T-helper 1 cell treated with Interleukin-12 subunit alpha and Interleukin-12 subunit beta and Interleukin-4 antibody, amounts not matched to agents 30 ng/mL and 1 ng/mL, for 36 hours (primary cell): Measurements from ENCODE around the gene ST8SIA2. TPM values are rescaled to one million over a fixed set of nuclear protein-coding genes. Genes with fewer than 3 reads are reported as not detected.

ENCODE experiments used
- intact Hi-C: fragments of 100-400 bp; cut with micrococcal nuclease; formaldehyde crosslinking; loops from one replicate; pipeline ENCODE4 v1.15.1; 2024
- total RNA-seq: library from RNA; stranded (reverse); gene quantifications from 2 replicates; pipeline ENCODE4 v1.2.3, GENCODE V29; 2022

ST8SIA2 gene
- total RNA-seq, 1 donor from 2014 or later = not detected

DNA sequence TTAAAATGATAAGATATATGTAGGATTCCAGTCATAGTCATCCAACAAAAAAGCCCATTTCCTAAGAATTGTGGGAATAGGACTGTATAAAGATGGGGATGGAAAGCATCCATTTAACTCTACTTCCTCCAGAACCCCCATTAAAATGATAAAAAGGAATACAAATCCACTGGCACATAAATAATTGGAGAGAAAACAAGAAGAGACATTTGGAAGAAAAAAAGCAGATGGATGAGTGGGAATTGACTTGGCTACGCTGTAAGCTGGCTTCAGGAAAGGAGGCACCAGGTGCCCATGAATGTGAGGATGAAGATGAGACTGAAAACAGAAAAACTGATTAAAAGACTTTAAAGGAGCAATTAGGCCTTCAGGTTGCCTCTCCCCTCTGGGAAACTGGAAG lies 91.8 kb downstream of the ST8SIA2 start:
- intact Hi-C loops = no loop called here

DNA sequence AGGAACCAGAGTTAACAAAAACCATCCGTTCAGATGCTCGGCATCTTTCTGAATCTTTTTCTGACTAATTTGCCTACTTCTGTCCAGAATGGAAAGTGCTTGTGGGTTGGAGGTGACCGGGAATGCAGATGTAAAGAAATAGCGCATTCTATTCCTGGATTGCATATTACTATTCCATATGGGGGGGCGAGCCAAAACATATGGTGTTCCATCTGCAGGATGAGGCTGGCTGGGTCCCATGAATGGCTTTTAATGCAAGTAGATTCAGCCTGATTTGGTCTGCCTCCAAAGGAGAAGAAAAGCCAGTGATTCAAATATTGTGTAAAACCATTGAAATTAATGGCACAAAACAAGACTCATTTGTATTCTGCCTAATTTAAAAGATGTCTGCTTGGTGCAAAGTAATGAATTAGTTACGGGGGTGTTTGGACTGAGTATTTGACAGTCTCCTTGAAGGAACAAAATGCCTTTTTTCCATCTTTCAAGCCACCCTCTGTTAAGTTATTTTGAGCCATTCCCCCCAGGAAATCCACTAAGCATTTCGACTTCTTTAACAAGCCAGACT lies 99.0 kb downstream of the ST8SIA2 start:
- intact Hi-C loops = no loop called here

DNA sequence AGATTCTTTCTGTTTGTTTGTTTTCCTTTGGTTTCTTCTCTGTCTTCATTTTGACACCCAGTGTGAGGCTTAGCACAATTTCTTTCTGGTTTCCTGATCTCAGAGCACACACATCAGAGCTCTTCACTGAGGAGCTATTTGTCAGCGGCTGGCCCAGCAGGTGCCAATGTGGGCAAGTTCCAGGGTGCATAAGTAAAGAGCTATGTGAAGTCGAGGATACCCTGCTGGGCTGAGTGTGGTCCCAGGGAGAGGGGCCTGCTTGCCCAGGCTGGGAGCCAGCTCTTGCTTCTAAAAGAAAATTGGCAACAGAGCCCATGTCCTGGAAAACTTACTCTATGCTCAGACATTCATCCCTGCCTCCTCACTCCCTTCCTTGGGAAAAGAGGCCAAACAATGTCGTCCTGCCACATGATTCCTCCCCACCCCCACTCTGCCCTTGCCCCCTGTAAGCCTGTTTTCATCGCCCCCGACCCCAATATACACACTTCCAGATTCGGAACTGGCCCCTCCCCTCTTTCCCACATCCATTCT lies 101.2 kb downstream of the ST8SIA2 start:
- intact Hi-C loops = no loop called here

DNA sequence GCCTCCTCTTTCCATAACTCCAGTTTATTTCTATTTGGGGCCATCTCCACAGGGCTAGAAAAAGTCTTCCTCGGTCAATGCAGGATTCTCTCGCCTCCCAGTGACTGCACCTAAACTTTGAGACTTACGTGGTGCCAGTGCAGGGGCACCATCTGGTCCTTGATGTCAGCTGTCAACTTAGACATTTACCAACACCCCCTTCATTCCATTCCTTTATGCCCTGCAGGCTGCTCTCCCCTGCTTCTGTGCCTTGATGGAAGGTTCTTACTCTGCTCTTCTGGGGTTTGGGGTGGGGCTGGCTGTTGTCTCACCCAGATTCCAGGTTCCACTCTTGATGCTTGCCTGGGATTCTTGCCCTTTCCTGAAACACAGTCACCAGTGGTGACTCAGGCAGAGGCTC lies 101.8 kb downstream of the ST8SIA2 start:
- intact Hi-C loops = no loop called here

DNA sequence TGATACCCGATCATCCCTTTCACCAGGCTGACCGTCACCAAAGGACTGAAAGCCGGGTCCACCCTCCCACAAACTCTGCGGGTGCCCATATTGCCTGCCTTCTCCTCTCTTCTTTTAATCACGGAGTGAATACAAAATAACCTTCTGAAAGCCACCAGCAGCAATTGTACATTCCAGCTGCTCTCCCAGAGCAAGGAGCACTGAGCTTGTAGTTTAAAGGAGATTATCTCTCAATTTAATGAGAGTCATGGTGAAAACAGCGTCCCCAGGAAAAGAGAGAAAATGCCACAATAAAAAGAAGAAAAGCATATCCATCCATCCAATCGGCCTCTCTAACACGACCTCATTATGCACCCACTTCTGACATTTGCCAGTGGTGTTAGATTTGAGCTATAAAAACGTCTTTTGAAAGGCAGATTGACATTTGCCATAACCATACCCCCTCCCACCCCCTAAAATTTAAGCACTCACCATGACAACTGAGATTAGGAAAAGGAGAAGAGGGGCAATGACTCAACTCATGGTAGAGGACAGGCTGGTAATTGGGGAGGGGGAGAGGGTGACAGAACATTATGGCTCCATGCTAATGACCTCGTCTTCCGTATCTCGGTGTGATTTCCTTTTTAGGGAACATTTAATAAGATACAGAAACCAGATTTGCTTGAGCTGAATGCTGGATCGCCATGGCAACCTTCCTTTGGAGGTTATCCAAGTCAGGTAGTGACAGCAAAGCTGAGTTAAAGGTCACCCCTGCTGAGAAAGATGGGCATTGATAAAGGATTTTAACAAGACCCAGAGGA lies 106.2 kb downstream of the ST8SIA2 start:
- intact Hi-C loops = no loop called here

DNA sequence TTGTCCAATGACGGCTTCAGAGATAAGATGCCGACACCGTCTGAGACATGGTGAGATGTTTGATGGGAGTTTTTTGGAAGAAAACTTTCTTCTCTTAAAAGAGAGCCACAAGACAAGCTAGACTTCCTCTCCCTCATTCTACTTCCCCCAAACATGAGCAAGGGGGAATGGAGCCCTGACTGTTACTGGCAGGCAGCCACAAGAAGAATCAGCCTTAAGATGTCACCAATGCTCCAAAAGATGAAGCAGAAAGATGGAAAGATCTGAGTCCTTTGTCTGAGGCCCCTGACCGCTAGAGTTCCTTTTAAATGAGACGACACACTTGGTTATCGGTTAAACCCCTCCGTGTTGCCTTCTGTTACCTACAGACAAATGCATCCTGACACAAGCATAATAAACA lies 108.7 kb downstream of the ST8SIA2 start:
- intact Hi-C loops = no loop called here

DNA sequence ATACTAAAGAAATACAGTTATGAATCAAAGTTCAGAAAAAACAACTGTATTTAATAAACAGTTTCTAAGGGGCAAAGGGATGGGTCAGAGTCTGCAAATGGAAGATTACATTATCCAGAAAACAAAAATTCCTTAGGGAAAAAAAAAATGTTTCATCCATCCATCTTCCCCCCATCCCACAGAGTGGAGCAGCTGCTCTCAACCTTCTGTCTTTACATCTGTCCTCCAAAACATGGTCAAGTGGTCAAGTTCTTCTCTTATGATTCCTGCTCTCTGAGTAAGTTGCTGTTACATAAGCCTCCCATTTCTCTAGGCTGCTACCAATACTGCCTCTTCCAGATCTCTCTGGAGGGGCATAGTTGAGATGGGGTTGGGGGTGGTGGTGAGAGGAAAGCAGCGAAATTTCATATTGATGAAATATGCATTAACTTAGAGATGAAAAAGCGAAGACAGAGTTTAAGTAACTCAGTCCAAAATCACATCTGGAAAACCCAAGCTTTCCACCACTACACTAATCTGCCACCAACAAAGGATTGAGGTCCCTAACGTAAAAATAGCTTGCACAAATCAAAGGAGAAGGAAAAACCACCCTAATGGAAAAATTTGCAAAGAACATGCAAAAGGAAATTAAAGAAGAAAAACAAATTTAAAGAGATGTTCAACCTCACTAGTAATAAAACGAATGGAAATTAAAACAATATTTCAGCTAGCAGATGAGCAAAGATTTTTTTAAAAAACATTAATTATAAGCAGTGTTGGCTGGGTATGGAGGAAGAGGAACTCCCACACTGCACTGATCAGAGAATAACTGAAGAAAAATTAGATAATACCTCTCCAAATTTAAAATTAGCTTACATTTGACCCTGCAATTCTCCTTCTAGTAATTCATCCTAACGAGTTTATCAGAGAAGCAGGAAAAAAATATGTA lies 109.5 kb downstream of the ST8SIA2 start:
- intact Hi-C loops = no loop called here

DNA sequence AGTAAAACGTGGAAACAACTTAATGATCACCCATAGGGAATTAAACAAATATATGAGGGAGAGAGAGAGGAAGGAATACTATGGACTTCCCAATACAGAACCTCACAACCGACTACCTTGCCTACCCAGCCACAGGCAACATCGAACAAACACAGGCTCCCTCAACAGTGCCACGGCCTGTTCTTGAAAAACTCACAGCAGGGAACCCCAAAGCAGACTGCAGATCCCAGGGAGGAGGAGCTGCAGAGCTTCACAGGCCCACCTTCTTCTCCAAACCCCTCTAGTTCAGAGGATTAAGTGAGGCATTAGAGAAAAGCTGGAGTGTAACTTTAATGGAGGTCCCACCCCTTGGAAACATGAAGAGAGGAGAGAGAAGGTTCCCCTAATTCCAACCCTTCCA lies 110.2 kb downstream of the ST8SIA2 start:
- intact Hi-C loops = no loop called here

DNA sequence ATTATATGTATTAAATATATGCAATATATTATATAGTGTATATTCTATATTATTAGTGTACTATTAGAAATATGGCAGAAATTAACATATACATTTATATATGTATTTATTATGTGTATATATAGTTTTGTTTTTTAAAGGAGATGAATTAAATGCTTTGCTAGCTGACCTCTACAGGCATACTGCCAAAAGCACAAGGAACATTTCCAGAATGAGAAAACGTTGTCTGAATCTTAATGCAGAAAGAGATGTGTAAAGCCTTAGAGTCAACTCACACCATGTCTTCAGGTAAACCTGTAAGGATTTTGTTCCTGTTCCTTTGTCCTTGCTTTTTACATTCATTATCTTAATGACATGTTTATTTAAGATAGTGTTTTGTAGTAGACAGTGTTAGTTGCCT lies 111.9 kb downstream of the ST8SIA2 start:
- intact Hi-C loops = no loop called here

DNA sequence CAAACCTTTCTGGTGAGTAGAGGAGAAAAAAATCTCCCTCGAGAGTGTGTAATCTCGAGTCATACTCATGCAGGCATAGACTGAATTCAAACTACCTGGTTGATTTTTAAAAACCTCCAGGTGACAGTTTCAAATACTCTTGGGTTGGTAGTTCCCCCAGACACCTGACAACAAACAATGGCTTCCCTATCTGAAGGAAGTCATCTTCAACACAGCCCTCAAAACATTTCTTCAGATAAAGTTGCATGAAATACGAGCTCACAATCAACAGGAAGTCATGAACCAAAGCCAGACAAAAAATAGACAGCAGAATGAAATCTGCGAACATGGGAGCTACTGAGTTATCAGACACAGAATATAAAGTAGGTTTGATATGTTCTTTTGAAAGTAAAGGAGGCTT lies 112.8 kb downstream of the ST8SIA2 start:
- intact Hi-C loops = no loop called here

DNA sequence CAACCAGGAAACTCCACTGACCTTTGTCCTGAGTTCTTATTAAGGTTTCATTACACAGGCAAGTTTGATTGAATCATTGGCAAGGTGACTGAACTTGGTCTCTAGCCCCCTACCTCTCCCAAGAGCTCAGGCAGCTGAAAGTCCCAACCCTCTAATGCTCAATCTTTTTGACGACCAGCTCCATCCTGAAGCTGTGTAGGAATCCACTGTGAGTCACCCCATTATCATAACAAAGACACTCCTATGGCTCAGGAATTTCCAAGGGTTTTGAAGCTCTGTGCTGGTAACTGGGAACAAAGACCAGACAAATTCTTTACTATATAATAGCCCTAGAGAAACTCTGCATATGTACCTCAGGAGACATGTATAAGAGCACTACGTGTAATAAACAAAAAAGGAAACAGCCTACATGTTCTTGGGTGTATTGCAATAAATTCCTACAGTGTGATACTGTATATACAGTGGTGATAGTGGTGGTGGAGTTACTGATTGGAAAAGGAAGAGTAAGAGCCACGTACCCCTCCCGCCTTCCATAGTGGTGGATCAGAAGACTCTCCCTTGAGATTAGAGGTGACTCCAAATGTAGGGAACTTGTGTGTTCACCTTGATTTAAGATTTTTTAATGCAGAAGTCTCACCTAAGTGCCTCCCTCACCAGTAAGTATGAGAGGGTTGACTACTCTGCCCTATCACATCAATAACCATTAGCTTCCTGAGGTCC lies 116.6 kb downstream of the ST8SIA2 start:
- intact Hi-C loops = no loop called here
